ENCODE results near the gene RNF149. TPM values are rescaled to one million over a fixed set of nuclear protein-coding genes. Genes with fewer than 3 reads are reported as not detected.

Gene RNF149
- total RNA-seq, 1 donor from 2014 or later, result 27.4 TPM

GRCh38 chr2:101272045-101272784 lies 36.3 kb downstream of the RNF149 start:
- Mint-ChIP-seq H3K4me3 (no peak overlapping the region), H3K27me3 (ENCODE audit: low read depth) (no peaks in the 10 kb centered on the region), H3K36me3 (ENCODE audit: low read depth) (peaks cover 16% of the 10 kb centered on the region), H3K27ac (ENCODE audit: unreplicated experiment) (no peak overlapping the region), H3K9me3 (no peaks in the 10 kb centered on the region), H3K4me1 (no peaks in the 10 kb centered on the region)
- DNase-seq (ENCODE audit: low read depth, low spot score), result no peak
- no peak for TF ChIP-seq CTCF (conservative IDR thresholded peaks at IDR 0.05)

- Mint-ChIP-seq H3K4me3 (no peak overlapping the region), H3K36me3 (ENCODE audit: low read depth) (peaks cover 15% of the 10 kb centered on the region), H3K9me3 (no peaks in the 10 kb centered on the region)
Measured at GRCh38 chr2:101270700-101271259, 37.7 kb downstream of the RNF149 start.

GRCh38 chr2:101267671-101268656 lies 40.5 kb downstream of the RNF149 start:
- H3K9me3 Mint-ChIP-seq, result no peaks in the 10 kb centered on the region
- no peak overlapping the region for H3K27ac Mint-ChIP-seq (ENCODE audit: unreplicated experiment)
- DNase-seq (ENCODE audit: low read depth, low spot score), result no peak
- H3K36me3 Mint-ChIP-seq (ENCODE audit: low read depth), result peaks cover 15% of the 10 kb centered on the region
- no peaks in the 10 kb centered on the region for H3K27me3 Mint-ChIP-seq (ENCODE audit: low read depth)
- no peaks in the 10 kb centered on the region for H3K4me1 Mint-ChIP-seq
- no peak for TF ChIP-seq CTCF (conservative IDR thresholded peaks at IDR 0.05)
- H3K4me3 Mint-ChIP-seq, result no peak overlapping the region

More at GRCh38 chr2:101270700-101271259, 37.7 kb downstream of the RNF149 start:
- DNase-seq (ENCODE audit: low read depth, low spot score), result no peak
- Mint-ChIP-seq H3K27ac (ENCODE audit: unreplicated experiment) (no peak overlapping the region), H3K4me1 (no peaks in the 10 kb centered on the region), H3K27me3 (ENCODE audit: low read depth) (no peaks in the 10 kb centered on the region)
- TF ChIP-seq CTCF (conservative IDR thresholded peaks at IDR 0.05), result no peak

- no peak overlapping the region for H3K4me3 Mint-ChIP-seq
- no peak overlapping the region for H3K27ac Mint-ChIP-seq (ENCODE audit: unreplicated experiment)
- no peaks in the 10 kb centered on the region for H3K4me1 Mint-ChIP-seq
- H3K9me3 Mint-ChIP-seq, result no peaks in the 10 kb centered on the region
- no peak for TF ChIP-seq CTCF (conservative IDR thresholded peaks at IDR 0.05)
- H3K27me3 Mint-ChIP-seq (ENCODE audit: low read depth), result no peaks in the 10 kb centered on the region
- H3K36me3 Mint-ChIP-seq (ENCODE audit: low read depth), result peaks cover 17% of the 10 kb centered on the region
- DNase-seq (ENCODE audit: low read depth, low spot score), result no peak
Measured at GRCh38 chr2:101265893-101266499, 42.5 kb downstream of the RNF149 start.

- Mint-ChIP-seq H3K36me3 (ENCODE audit: low read depth) (peaks cover 14% of the 10 kb centered on the region), H3K27me3 (ENCODE audit: low read depth) (no peaks in the 10 kb centered on the region), H3K9me3 (no peaks in the 10 kb centered on the region), H3K27ac (ENCODE audit: unreplicated experiment) (no peak overlapping the region), H3K4me3 (no peak overlapping the region), H3K4me1 (no peaks in the 10 kb centered on the region)
- no peak for TF ChIP-seq CTCF (conservative IDR thresholded peaks at IDR 0.05)
- DNase-seq (ENCODE audit: low read depth, low spot score), result no peak
Measured at GRCh38 chr2:101264360-101264939, 44.1 kb downstream of the RNF149 start.
